HepG2 (cell line): Measurements from ENCODE around the gene DLL3. TPM values are rescaled to one million over a fixed set of nuclear protein-coding genes. Genes with fewer than 3 reads are reported as not detected.

Source experiments
- ARID4A ChIP-seq: sonication (generic); formaldehyde crosslinking; IDR thresholded peaks from 2 replicates; pipeline ENCODE4 v1.5.0; 2020; ENCODE audit warnings: mild to moderate bottlenecking, missing genetic modification reagents, borderline replicate concordance
- FLYWCH1 ChIP-seq: sonication (generic); formaldehyde crosslinking; IDR thresholded peaks from 2 replicates; pipeline ENCODE4 v1.8.1; 2023; ENCODE audit warnings: mild to moderate bottlenecking, missing genetic modification reagents
- GFI1 ChIP-seq: sonication (generic); formaldehyde crosslinking; IDR thresholded peaks from 2 replicates; pipeline ENCODE4 v1.5.0; 2020; ENCODE audit warnings: missing genetic modification reagents, mild to moderate bottlenecking, borderline replicate concordance
- KAT7 ChIP-seq: IDR thresholded peaks from 2 replicates; pipeline ENCODE4 v1.6.1; 2018; ENCODE audit warnings: borderline replicate concordance, missing compliant biosample characterization
- KDM5B ChIP-seq: sonication (generic); formaldehyde crosslinking; IDR thresholded peaks from 2 replicates; pipeline ENCODE4 v1.4.0; 2020; ENCODE audit warnings: missing genetic modification reagents, mild to moderate bottlenecking, borderline replicate concordance
- NCOA5 ChIP-seq: sonication (generic); formaldehyde crosslinking; IDR thresholded peaks from 2 replicates; pipeline ENCODE4 v1.4.0; 2020; ENCODE audit warnings: missing genetic modification reagents
- NFYC ChIP-seq: IDR thresholded peaks from 2 replicates; pipeline ENCODE4 v1.6.1; 2016; ENCODE audit warnings: missing genetic modification reagents, missing compliant biosample characterization
- RXRA ChIP-seq: sonication (generic); formaldehyde crosslinking; IDR thresholded peaks from 2 replicates; pipeline ENCODE4 v1.5.1; 2020; ENCODE audit warnings: missing genetic modification reagents
- WIZ ChIP-seq: sonication (generic); formaldehyde crosslinking; IDR thresholded peaks from 2 replicates; pipeline ENCODE4 v1.5.1; 2020; ENCODE audit warnings: mild to moderate bottlenecking, missing genetic modification reagents
- ZMYM3 ChIP-seq: sonication (generic); formaldehyde crosslinking; IDR thresholded peaks from 2 replicates; pipeline ENCODE4 v1.5.1; 2020; ENCODE audit warnings: mild to moderate bottlenecking, missing genetic modification reagents
- ZNF101 ChIP-seq: sonication (generic); formaldehyde crosslinking; IDR thresholded peaks from 2 replicates; pipeline ENCODE4 v1.4.0; 2020; ENCODE audit warnings: mild to moderate bottlenecking, low read depth, missing genetic modification reagents, borderline replicate concordance
- ZNF441 ChIP-seq: sonication (generic); formaldehyde crosslinking; IDR thresholded peaks from 2 replicates; pipeline ENCODE4 v1.7.0; 2021; ENCODE audit warnings: missing genetic modification reagents, borderline replicate concordance
- ZNF670 ChIP-seq: sonication (generic); formaldehyde crosslinking; IDR thresholded peaks from 2 replicates; pipeline ENCODE4 v1.8.0; 2022; ENCODE audit warnings: mild to moderate bottlenecking, missing genetic modification reagents, borderline replicate concordance
- ZNF7 ChIP-seq: IDR thresholded peaks from 2 replicates; pipeline ENCODE4 v1.6.1; 2016; ENCODE audit warnings: missing biosample characterization, missing genetic modification reagents
- ZNF749 ChIP-seq: sonication (generic); formaldehyde crosslinking; IDR thresholded peaks from 2 replicates; pipeline ENCODE4 v1.8.0; 2022; ENCODE audit warnings: mild to moderate bottlenecking, missing genetic modification reagents, moderate library complexity, borderline replicate concordance
- ZNF766 ChIP-seq: sonication (generic); formaldehyde crosslinking; IDR thresholded peaks from 2 replicates; pipeline ENCODE4 v1.5.0; 2020; ENCODE audit warnings: missing genetic modification reagents, borderline replicate concordance
- ZSCAN31 ChIP-seq: sonication (generic); formaldehyde crosslinking; IDR thresholded peaks from 2 replicates; pipeline ENCODE4 v1.5.0; 2020; ENCODE audit warnings: low read depth, mild to moderate bottlenecking, missing genetic modification reagents
- ZXDC ChIP-seq: sonication (generic); formaldehyde crosslinking; IDR thresholded peaks from 2 replicates; pipeline ENCODE4 v1.5.0; 2020; ENCODE audit warnings: mild to moderate bottlenecking, missing genetic modification reagents
- polyA plus RNA-seq, 8 experiments: library from polyadenylated mRNA; depleted of rRNA in 3 of 8; stranded (reverse) in 7 of 8; unstranded in 1 of 8; fragments of >200 nt; fragmentation: Illumina TruSeq in 4 of 8; extraction: Trizol in 4 of 8; gene quantifications; 2 replicates each; pipeline versions ENCODE4 v1.2.1 to v1.2.3, GENCODE V29; 2011 to 2016; ENCODE audit warnings: low read depth in 4 of 8, missing spikeins in 1 of 8, mixed read lengths in 1 of 8; ENCODE audit not compliant: insufficient read depth in 1 of 8
- total RNA-seq, 5 experiments: library from RNA; depleted of rRNA; stranded (reverse); fragments of >200 nt; fragmentation: Illumina TruSeq; extraction: Trizol; gene quantifications; 2 replicates each; pipeline ENCODE4 v1.2.3, GENCODE V29; 2016; ENCODE audit warnings: low read depth in 1 of 5
- TF ChIP-seq, protein P1 (sequence below): IDR thresholded peaks from 2 replicates; pipeline ENCODE4 v1.6.1; 2012; ENCODE audit warnings: low read length, improper control_type of control experiment

DLL3 gene
- total and polyA plus RNA-seq, 2 of the 13 experiments (the other 11 are each of a cell fraction or from before 2014, with no cell fraction given): 0.35 to 0.55 TPM

DNA sequence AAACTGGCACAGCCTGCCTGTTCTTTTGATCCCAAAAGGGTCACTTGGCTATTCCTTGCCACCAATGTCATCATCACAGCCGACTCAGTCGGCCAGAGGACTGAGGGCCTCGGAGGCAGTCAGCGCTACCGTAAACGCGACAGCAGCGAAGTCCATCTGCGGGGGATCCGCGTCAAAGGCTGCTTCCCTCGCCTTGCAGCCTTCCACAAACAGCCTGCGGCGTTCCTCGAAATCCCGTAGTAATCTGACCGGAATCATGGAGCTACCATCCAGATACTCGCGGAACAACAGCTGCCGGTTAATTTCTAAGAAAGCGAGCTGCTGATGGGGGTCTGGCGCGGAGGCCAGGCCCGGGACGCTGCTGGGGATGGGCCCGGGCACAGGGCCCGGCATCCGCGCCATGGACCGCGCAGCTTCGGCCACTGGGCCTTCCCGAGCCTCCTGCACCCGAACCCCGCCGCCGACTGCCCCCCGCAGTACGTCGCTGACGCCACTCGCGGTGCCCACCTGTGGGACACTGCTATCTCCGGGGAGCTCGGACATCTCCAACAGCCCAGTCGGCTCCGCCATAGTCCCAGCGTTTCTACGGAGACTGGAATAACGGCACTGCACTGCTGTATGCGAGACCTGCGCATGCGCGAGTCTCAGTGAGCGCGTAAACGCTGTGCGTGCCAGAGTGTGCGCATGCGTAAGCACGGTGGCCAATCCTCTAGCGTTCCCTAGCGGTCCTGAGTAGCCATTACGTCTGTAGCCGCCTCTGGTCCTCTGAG is 33.7 kb downstream of the DLL3 start, which contains the start of gene EID2B (continued):
- TF ChIP-seq GFI1 (no peak; the same call in 1 of the 2 replicates), ARID4A (peak; percentile 90), KAT7 (CRISPR knock-in tag) (peak; percentile 75; the same call in 1 of the 2 replicates), NFYC (no peak), ZSCAN31 (peak; percentile 90), ZNF749 (CRISPR knock-in tag) (no peak), KDM5B (CRISPR knock-in tag) (no peak; the same call in 1 of the 2 replicates), ZNF7 (CRISPR knock-in tag) (no peak), RXRA (CRISPR knock-in tag) (no peak), NCOA5 (CRISPR knock-in tag) (no peak), ZNF670 (CRISPR knock-in tag) (no peak), FLYWCH1 (no peak), ZXDC (no peak), ZNF101 (CRISPR knock-in tag) (no peak), ZNF441 (no peak), ZNF766 (CRISPR knock-in tag) (no peak), WIZ (CRISPR knock-in tag) (no peak), ZMYM3 (CRISPR knock-in tag) (no peak)
- TF ChIP-seq, protein P1, sequence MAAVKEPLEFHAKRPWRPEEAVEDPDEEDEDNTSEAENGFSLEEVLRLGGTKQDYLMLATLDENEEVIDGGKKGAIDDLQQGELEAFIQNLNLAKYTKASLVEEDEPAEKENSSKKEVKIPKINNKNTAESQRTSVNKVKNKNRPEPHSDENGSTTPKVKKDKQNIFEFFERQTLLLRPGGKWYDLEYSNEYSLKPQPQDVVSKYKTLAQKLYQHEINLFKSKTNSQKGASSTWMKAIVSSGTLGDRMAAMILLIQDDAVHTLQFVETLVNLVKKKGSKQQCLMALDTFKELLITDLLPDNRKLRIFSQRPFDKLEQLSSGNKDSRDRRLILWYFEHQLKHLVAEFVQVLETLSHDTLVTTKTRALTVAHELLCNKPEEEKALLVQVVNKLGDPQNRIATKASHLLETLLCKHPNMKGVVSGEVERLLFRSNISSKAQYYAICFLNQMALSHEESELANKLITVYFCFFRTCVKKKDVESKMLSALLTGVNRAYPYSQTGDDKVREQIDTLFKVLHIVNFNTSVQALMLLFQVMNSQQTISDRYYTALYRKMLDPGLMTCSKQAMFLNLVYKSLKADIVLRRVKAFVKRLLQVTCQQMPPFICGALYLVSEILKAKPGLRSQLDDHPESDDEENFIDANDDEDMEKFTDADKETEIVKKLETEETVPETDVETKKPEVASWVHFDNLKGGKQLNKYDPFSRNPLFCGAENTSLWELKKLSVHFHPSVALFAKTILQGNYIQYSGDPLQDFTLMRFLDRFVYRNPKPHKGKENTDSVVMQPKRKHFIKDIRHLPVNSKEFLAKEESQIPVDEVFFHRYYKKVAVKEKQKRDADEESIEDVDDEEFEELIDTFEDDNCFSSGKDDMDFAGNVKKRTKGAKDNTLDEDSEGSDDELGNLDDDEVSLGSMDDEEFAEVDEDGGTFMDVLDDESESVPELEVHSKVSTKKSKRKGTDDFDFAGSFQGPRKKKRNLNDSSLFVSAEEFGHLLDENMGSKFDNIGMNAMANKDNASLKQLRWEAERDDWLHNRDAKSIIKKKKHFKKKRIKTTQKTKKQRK: no peak
